GM21515 (cell line): Measurements from ENCODE around the gene KLHL17.

Experiments
- ATAC-seq: cut with Tn5 transposase; IDR thresholded peaks from one replicate; pipeline ENCODE4 v1.9.1; 2021; ENCODE audit not compliant: unreplicated experiment

KLHL17 gene

DNA sequence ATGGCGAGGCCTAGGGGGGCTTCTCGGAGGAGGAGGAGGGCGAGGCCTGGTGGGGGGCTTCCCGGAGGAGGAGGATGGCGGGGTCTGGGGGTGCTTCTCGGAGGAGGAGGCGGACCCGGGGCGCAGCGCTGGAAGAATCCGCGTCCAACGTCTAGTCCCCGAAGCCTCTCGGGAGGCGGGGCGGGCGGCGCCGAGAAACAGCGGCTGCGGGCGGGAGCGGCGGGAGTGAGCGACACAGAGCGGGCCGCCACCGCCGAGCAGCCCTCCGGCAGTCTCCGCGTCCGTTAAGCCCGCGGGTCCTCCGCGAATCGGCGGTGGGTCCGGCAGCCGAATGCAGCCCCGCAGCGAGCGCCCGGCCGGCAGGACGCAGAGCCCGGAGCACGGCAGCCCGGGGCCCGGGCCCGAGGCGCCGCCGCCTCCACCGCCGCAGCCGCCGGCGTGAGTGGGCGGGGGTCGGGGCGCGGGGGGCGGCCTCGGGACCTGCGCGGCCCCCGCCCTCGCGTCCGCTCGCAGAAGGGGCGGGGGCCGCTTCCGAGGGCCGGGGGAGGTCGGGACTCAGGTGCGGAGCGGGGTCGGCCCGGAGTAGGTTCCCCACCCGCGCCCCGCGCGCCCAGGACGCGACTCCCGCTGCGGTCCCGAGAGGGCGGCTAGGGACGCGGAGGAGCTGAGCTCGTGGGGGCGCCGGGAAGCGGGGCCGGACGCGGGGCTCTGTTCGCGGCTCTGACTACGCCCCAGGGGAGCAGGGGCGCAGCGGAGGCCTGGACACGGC is at the start of gene KLHL17:
TSS of gene KLHL17 (plus strand) at position 222 of the 769 bp plus-strand sequence. CDS start at position 332, 110 bp downstream.
- peak; percentile 38 for ATAC-seq

GRCh38 chr1:910881-911721 is 49.3 kb upstream of the KLHL17 start:
- no peak for ATAC-seq

- ATAC-seq = no peak
Observed at GRCh38 chr1:911875-912739, 48.3 kb upstream of the KLHL17 start.

GRCh38 chr1:912740-913301 is 47.6 kb upstream of the KLHL17 start:
- no peak for ATAC-seq

- no peak for ATAC-seq
Observed at GRCh38 chr1:913491-914130, 46.8 kb upstream of the KLHL17 start.

- no peak for ATAC-seq
Observed at GRCh38 chr1:914131-914890, 46.1 kb upstream of the KLHL17 start.

DNA sequence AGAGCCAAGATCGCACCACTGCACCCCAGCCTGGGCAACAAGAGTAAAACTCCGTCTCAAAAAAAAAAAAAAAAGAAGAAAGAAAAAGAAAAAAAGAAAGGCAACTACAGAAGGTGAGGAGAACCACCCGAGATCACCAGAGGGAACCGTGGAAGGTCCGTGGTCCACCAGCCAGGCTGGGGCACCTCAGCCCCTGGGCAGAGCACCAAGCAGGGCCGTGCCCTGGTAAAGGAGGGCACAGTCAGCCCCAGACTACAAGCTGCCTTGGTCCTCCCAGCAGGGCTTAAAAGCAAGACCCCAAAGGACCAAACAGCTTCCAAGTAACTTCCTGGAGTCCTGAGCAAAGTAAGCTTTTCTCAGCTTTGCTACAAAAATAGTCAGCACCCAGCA is 45.5 kb upstream of the KLHL17 start:
- no peak for ATAC-seq

DNA sequence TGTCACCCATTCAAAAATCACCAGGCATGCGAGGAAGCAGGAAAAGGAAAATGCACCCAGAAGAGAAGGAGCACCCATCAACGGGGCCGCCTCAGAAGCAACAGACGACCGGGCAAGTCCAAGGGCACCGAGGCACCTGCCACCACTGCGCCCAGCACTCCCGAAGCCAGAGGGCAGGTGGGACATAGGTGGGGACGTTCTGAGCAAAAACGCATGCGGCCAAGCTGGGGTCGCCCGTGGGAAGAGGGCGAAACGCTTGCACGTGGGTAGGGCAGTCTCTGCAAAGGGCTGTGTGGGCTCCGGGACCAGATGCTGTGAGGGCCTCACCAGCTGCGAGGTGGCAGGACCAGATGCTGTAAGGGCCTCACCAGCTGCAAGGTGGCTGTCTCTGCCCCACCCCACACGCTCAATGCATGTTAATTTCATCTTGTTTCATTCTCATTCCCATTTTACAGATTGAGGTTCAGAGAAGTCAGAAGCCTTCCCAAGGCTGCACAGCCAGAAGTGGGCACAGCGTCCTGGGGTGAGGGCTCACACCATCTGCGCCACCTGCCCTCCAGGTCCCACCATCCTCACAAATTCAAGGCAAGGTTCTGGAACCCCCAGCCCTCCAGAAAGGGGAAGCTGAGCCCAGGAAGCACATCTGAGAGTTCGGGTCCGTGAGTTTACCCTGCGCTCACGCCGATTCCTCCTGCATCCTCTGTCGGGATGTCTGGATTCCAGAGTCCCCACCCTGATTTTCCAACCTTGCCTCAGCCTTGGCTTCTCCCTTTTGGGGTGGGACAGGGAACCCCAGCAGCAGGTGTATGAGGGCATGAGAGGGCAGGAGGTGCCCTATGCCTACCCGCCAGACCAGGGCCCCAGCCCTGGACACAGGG is 44.9 kb upstream of the KLHL17 start:
- no peak for ATAC-seq

DNA sequence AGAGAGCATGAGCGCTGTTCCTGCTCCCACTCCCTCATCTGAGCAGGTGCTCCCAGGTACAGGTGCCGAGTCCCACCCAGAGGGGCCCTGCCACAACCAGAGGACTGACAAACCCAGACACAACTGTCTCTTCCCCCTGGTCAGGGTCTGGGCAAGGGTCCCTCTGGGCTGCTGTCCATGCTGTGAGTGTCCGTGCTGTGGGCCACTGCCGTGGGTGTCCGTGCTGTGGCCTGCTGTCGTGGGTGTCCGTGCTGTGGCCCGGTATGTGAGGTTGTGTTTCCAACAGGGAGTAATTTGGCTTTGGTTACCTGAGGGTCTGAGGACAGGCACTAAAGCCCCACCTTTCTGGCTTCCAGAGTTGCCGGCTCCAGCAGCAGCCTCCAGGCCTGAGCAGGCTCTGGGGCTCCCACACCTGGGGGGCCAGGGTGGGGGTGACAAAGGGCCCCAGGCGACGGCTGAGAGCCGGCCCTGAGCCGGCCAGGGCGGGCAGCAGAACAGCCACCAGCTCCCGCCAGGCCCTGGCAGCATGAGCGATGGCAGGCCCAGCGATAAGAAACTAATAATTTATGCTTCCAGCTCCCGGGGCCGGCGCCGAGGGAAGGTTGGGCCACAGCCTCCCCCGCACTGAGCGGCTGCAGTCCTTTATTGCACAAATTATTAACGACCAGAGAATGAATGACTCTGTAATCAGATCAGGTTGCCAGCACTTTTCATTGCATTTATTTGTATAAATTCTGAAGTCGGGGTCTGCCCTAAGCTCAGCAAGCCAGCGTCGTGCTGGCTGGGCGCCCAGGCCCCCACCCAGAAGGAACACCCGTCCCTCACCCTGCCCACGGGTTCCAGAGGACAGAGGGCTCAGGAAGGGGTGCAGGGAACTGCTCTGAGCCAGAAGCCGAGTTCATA is 44.0 kb upstream of the KLHL17 start:
- no peak for ATAC-seq

DNA sequence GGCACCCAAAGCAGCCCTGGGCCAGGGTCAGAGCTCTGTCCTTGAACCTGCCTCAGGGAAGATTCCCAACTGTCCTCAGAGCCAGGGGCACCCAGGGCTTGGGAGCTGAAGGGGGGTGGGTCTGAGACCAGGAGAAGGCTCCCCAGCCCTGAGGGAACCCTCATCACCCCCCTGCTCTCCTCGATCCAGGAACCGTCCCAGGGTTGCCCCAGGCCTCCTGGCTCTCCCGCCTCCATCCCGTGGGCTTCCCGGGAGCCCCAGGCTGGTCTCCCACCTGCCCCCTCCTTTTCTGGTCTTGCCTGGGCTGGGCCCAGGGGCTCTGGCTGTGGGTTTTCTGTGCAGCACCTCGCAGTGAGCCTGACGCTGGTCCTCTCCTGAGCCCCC is 43.3 kb upstream of the KLHL17 start:
- ATAC-seq = no peak

DNA sequence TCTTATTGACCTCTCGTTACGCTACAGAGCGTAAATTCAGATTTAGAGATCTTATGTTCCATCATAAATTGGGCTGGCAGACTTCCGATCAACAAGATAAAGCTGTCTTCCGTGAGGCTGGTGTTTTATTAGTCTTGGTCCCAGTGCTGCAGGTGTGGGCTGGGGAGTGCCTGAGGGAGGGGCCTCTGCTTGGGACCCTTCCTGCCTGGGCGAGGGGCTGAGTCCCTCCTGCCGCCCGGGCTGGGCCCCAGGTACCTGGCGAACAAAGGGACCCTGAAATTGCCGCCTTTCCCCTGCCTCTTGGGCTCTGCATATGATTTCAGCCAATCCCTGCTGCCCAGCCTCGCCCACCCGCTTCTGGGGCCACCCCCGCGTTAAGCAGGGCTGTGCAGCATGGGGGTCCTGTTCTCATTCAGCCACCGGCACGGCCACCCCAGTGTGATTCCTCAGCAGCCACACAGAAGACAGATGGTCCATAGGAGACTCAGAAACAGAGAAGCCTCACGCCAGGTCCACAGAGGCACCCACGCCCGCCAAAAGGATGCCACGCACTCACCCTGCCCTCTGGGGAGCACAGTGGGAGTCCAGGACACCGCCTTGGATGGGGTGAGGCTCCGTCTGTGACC is 42.8 kb upstream of the KLHL17 start:
- no peak for ATAC-seq

DNA sequence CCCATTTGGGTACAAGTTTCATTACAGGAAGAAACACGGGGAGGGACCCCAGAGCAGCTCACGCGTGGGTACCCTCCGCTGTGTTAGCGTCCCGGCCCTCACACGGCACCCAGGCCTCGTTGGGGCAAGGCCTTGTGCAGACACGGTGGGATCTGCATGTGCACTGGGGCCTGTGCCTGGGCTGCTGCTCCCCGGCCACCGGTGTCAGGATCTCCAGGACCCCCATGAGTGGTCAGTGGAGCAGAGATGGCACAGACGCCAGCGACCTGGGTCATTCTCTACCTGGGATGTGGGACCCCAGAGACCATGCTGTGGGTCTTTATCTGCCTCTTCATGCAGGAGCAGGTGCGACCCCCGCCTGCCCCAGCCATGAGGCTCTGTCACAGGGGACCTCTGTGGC is 42.0 kb upstream of the KLHL17 start:
- no peak for ATAC-seq

GRCh38 chr1:918843-919242 is 41.5 kb upstream of the KLHL17 start:
- ATAC-seq = no peak

- no peak for ATAC-seq
Observed at GRCh38 chr1:919271-919872, 41.0 kb upstream of the KLHL17 start.

- no peak for ATAC-seq
Observed at GRCh38 chr1:920010-920409, 40.4 kb upstream of the KLHL17 start.

GRCh38 chr1:920521-920920 is 39.9 kb upstream of the KLHL17 start:
- no peak for ATAC-seq
